Mucosa of descending colon (tissue), 3 donors: ENCODE results near the gene SLC4A1. TPM values are rescaled to one million over a fixed set of nuclear protein-coding genes. Genes with fewer than 3 reads are reported as not detected.

Source experiments
- ATAC-seq: fragments of 200-7000 bp; cut with Tn5 transposase; one replicate; pipeline ENCODE4 v1.9.1; 2020; ENCODE audit warnings: mild to moderate bottlenecking, moderate library complexity
- DNase-seq, 3 donors: peaks; one replicate each; pipeline ENCODE4 v3.0.0-alpha.2; 2020
- H3K36me3 ChIP-seq: fragments of 200-600 bp; one replicate; pipeline ENCODE4 v1.8.0; 2021; ENCODE audit warnings: low read depth, mild to moderate bottlenecking
- H3K4me1 ChIP-seq: fragments of 200-600 bp; one replicate; pipeline ENCODE4 v1.8.0; 2021; ENCODE audit warnings: low read depth, mild to moderate bottlenecking
- H3K4me3 ChIP-seq: fragments of 200-600 bp; one replicate; pipeline ENCODE4 v1.8.0; 2021; ENCODE audit warnings: mild to moderate bottlenecking
- H3K9me3 ChIP-seq: fragments of 200-600 bp; one replicate; pipeline ENCODE4 v1.8.0; 2021; ENCODE audit warnings: mild to moderate bottlenecking
- CTCF ChIP-seq: fragments of 200-600 bp; IDR thresholded peaks from one replicate; pipeline ENCODE4 v1.8.0; 2022; ENCODE audit warnings: antibody characterized with exemption, mild to moderate bottlenecking
- intact Hi-C, 2 donors: fragments of 100-400 bp; cut with DNase I in 1 of 2; cut with micrococcal nuclease in 1 of 2; formaldehyde crosslinking; loops; one replicate each; pipeline versions ENCODE4 v1.11.0 to v1.11.1; 2022; cut with DNase I, micrococcal nuclease
- total RNA-seq, 3 donors: library from RNA; stranded (reverse); fragmentation: NEBNext Ultra II Directional in 2 of 3; extraction: Animal tissue kit (Norgen Biotek cat#: 25700) in 2 of 3; gene quantifications; one replicate each; pipeline versions ENCODE4 v1.2.1 to v1.2.4, GENCODE V29; 2021 to 2023
- donor health status: DM: no; HTN: no; CAD: no; lungs with moderate emphysema.
- donor health status: DM: no; HTN: no; CAD: no.
- donor health status: DM: no; HTN: yes; CAD: no.

The SLC4A1 gene
- total RNA-seq, 3 donors from 2014 or later: not detected

- no peak for TF ChIP-seq CTCF
- no peak for DNase-seq
- Histone ChIP-seq H3K4me1 (peaks cover 25% of the 10 kb centered on the region), H3K36me3 (no peaks in the 10 kb centered on the region), H3K9me3 (no peaks in the 10 kb centered on the region), H3K4me3 (no peak overlapping the region)
- no peak for ATAC-seq
- intact Hi-C loops: loop anchor here (5.0 to 10.0 kb wide), 2 partner anchors 103 to 121 kb away; no protein-coding TSS in a partner anchor
Observed at GRCh38 chr17:44214230-44214494, 53.8 kb downstream of the SLC4A1 start.

GRCh38 chr17:44213403-44214229 is 54.3 kb downstream of the SLC4A1 start:
- intact Hi-C loops: loop anchor here (5.0 to 10.0 kb wide), 2 partner anchors 104 to 121 kb away; no protein-coding TSS in a partner anchor
- peak in 1 of 3 donors; percentile 48 for DNase-seq
- no peaks in the 10 kb centered on the region for H3K36me3 ChIP-seq

GRCh38 chr17:44212507-44213402 is 55.2 kb downstream of the SLC4A1 start:
- Histone ChIP-seq H3K9me3 (no peaks in the 10 kb centered on the region), H3K4me1 (peaks cover 19% of the 10 kb centered on the region), H3K36me3 (no peaks in the 10 kb centered on the region), H3K4me3 (no peak overlapping the region)
- no peak for TF ChIP-seq CTCF
- intact Hi-C loops: loop anchor here (5.0 to 10.0 kb wide), 2 partner anchors 105 to 122 kb away; no protein-coding TSS in a partner anchor
- DNase-seq (no peak), ATAC-seq (no peak)

More at GRCh38 chr17:44213403-44214229, 54.3 kb downstream of the SLC4A1 start:
- TF ChIP-seq CTCF: no peak
- Histone ChIP-seq H3K4me3 (no peak overlapping the region), H3K9me3 (no peaks in the 10 kb centered on the region), H3K4me1 (peaks cover 25% of the 10 kb centered on the region)
- ATAC-seq: no peak

- TF ChIP-seq CTCF: no peak
- intact Hi-C loops: loop anchor here (5.0 to 10.0 kb wide), 2 partner anchors 106 to 123 kb away; no protein-coding TSS in a partner anchor
- ATAC-seq: no peak
- Histone ChIP-seq H3K4me1 (peaks cover 13% of the 10 kb centered on the region), H3K9me3 (no peaks in the 10 kb centered on the region), H3K4me3 (no peak overlapping the region), H3K36me3 (no peaks in the 10 kb centered on the region)
- no peak for DNase-seq
Observed at GRCh38 chr17:44211281-44212265, 56.4 kb downstream of the SLC4A1 start.
